Heart right ventricle (tissue), 16 donors: ENCODE data around the gene LRMDA. TPM values are rescaled to one million over a fixed set of nuclear protein-coding genes. Genes with fewer than 3 reads are reported as not detected.

Experiments used
- ATAC-seq, 8 donors: fragments of 200-7000 bp; cut with Tn5 transposase; one replicate each; pipeline ENCODE4 v1.9.1; 2020; ENCODE audit warnings: mild to moderate bottlenecking in 8 of 8, moderate library complexity in 8 of 8, moderate number of reproducible peaks in 1 of 8
- DNase-seq, 2 donors: peaks; one replicate each; pipeline ENCODE4 v3.0.0-alpha.2; 2020
- H3K27ac ChIP-seq, 10 donors: fragments of 200-600 bp; sonication (generic) in 2 of 10; one replicate each; pipeline versions ENCODE4 v1.5.0 to v1.8.0; 2020 to 2022; ENCODE audit warnings: mild to moderate bottlenecking in 3 of 10
- H3K27me3 ChIP-seq, 7 donors: fragments of 200-600 bp; one replicate each; pipeline ENCODE4 v1.8.0; 2021 to 2022; ENCODE audit warnings: mild to moderate bottlenecking in 2 of 7
- H3K36me3 ChIP-seq, 9 donors: fragments of 200-600 bp; sonication (generic) in 1 of 9; one replicate each; pipeline versions ENCODE4 v1.5.0 to v1.8.0; 2020 to 2022; ENCODE audit warnings: mild to moderate bottlenecking in 2 of 9
- H3K4me1 ChIP-seq, 9 donors: fragments of 200-600 bp; sonication (generic) in 1 of 9; one replicate each; pipeline versions ENCODE4 v1.5.0 to v1.8.0; 2020 to 2022; ENCODE audit warnings: mild to moderate bottlenecking in 4 of 9
- H3K4me3 ChIP-seq, 10 donors: fragments of 200-600 bp; sonication (generic) in 2 of 10; one replicate each; pipeline versions ENCODE4 v1.5.0 to v1.8.0; 2020 to 2022; ENCODE audit warnings: mild to moderate bottlenecking in 7 of 10, moderate library complexity in 2 of 10
- H3K9me3 ChIP-seq, 11 donors: fragments of 200-600 bp in 10 of 11; sonication (generic) in 2 of 11; one replicate each; pipeline versions ENCODE4 v1.5.0 to v1.8.0; 2013 to 2022; ENCODE audit warnings: mild to moderate bottlenecking in 2 of 11, control low read depth in 1 of 11, moderate library complexity in 1 of 11
- CTCF ChIP-seq, 9 donors: fragments of 200-600 bp; sonication (generic) in 2 of 9; IDR thresholded peaks; one replicate each; pipeline versions ENCODE4 v1.5.0 to v1.8.0; 2021 to 2022; ENCODE audit warnings: antibody characterized with exemption in 9 of 9, mild to moderate bottlenecking in 5 of 9, moderate library complexity in 1 of 9
- WGBS, 2 donors: extraction: QIAGEN DNeasy Blood & Tissue Kit; methylation state at CpG; one replicate each; pipeline ENCODE4 v1.1.7; 2013; ENCODE audit warnings: inconsistent platforms in 1 of 2; 5-methylcytosine and 5-hydroxymethylcytosine counted together
- intact Hi-C, 10 donors: fragments of 100-400 bp; cut with DNase I; formaldehyde crosslinking; loops; one replicate each; pipeline versions ENCODE4 v1.11.1 to v1.14.2; 2022
- polyA plus RNA-seq, 2 donors: library from polyadenylated mRNA; stranded (reverse); fragments of 200-250 nt; gene quantifications; one replicate each; pipeline ENCODE4 v1.2.3, GENCODE V29; 2013
- total RNA-seq, 10 donors: library from RNA; stranded (reverse); fragmentation: NEBNext Ultra II Directional in 3 of 10; extraction: Animal tissue kit (Norgen Biotek cat#: 25700) in 3 of 10; gene quantifications; one replicate each; pipeline versions ENCODE4 v1.2.1 to v1.2.4, GENCODE V29; 2021 to 2023
- donor health status: Arrhythmogenic right ventricular cardiomyopathy.
- donor health status: ischemic (EF 13 %, LVEDD 7.1; RV severe dilation, severe dysfunction).
- donor health status: healthy with polysubstance abuse.
- donor health status: DM: no; HTN: yes; CAD: no.
- donor health status: DM: no; HTN: no; CAD: no.
- donor health status: ischemic (EF 25% LVEDD 6.9; RV normal size, moderate dysfunction).
- donor health status: ischemic (EF 25% LVEDD 5.7; RV mildly dilated, moderate dysfunction).
- donor health status: healthy.
- donor health status: DM: yes; HTN: yes; CAD: no.
- donor health status: Ischemic cardiomyopathy.
- donor health status: ischemic (EF 35%, LVEDD 5.7; RV mildly dilated, moderate dysfunction).
- donor health status: nonischemic (EF 11% LVEDD 7.7; RV severe dilation, severe dysfunction).
- donor health status: DM: yes; HTN: yes; CAD: no.
- donor health status: PGD.
- donor health status: ischemic (EF 29% LVEDD 5.4; RV normal size, mild dysfunction).
- donor health status: nonischemic (EF 23%, LVEDD 6.1; RV moderate dilation, normal function).

Gene LRMDA
- total and polyA plus RNA-seq, 12 donors: 4.0 to 59.8 (median 12.7) TPM

GRCh38 chr10:75709245-75709644 lies 277.8 kb downstream of the LRMDA start:
- no peak for DNase-seq
- WGBS, 2 donors: 82 to 90% methylated on average over 4 of the region's 4 CpGs
- intact Hi-C loops: no loop called here

GRCh38 chr10:75709811-75710210 lies 278.4 kb downstream of the LRMDA start:
- H3K27me3 ChIP-seq: no peaks in the 10 kb centered on the region
- H3K4me3 ChIP-seq: no peak overlapping the region
- ATAC-seq (no peak), DNase-seq (no peak)
- WGBS, 2 donors: 97% methylated on average over 3 of the region's 3 CpGs
- intact Hi-C loops: no loop called here
- TF ChIP-seq CTCF (IDR thresholded peaks at IDR 0.05): no peak
- H3K27ac ChIP-seq: no peak overlapping the region
- H3K4me1 ChIP-seq: peaks cover 0 to 27% (median 4%) of the 10 kb centered on the region in 9 donors
- H3K9me3 ChIP-seq: no peaks in the 10 kb centered on the region
- H3K36me3 ChIP-seq: no peaks in the 10 kb centered on the region

More at GRCh38 chr10:75709245-75709644, 277.8 kb downstream of the LRMDA start:
- H3K4me3 ChIP-seq: no peak overlapping the region
- TF ChIP-seq CTCF (IDR thresholded peaks at IDR 0.05): no peak
- H3K36me3 ChIP-seq: no peaks in the 10 kb centered on the region
- no peak for ATAC-seq
- H3K4me1 ChIP-seq: peaks cover 0 to 27% (median 4%) of the 10 kb centered on the region in 9 donors
- H3K27me3 ChIP-seq: no peaks in the 10 kb centered on the region
- no peaks in the 10 kb centered on the region for H3K9me3 ChIP-seq
- no peak overlapping the region for H3K27ac ChIP-seq

- 27 to 33% methylated on average over 22 of the region's 22 CpGs for WGBS, 2 donors
- TF ChIP-seq CTCF (IDR thresholded peaks at IDR 0.05): no peak
- intact Hi-C loops: no loop called here
- DNase-seq (peak; percentile 11), ATAC-seq (peak in 2 of 8 donors; percentile 15 to 22)
- Histone ChIP-seq H3K36me3 (no peaks in the 10 kb centered on the region), H3K4me1 (peaks cover 0 to 27% (median 4%) of the 10 kb centered on the region in 9 donors), H3K27ac (no peak overlapping the region), H3K27me3 (no peaks in the 10 kb centered on the region), H3K4me3 (peak overlapping the region in 4 of 10 donors; percentile 18 to 32 (median 22)), H3K9me3 (no peaks in the 10 kb centered on the region)
Observed at GRCh38 chr10:75712242-75712880, 280.9 kb downstream of the LRMDA start.

- H3K9me3 ChIP-seq: no peaks in the 10 kb centered on the region
- no peak for DNase-seq
- WGBS, 2 donors: 95 to 96% methylated on average over 3 of the region's 3 CpGs
- no peak overlapping the region for H3K4me3 ChIP-seq
- H3K4me1 ChIP-seq: peaks cover 0 to 19% (median 0%) of the 10 kb centered on the region in 9 donors
- no peak for TF ChIP-seq CTCF (IDR thresholded peaks at IDR 0.05)
- H3K27ac ChIP-seq: no peak overlapping the region
- no peak for ATAC-seq
- no peaks in the 10 kb centered on the region for H3K36me3 ChIP-seq
- intact Hi-C loops: no loop called here
- H3K27me3 ChIP-seq: no peaks in the 10 kb centered on the region
Observed at GRCh38 chr10:75716506-75716905, 285.1 kb downstream of the LRMDA start.
